ENCODE results near the gene ARHGAP15. TPM values are rescaled to one million over a fixed set of nuclear protein-coding genes. Genes with fewer than 3 reads are reported as not detected.
A peak's percentile ranks its signal among the peaks of the same experiment; 100 is the strongest.

ARHGAP15 gene
- total and polyA plus RNA-seq, 7 experiments from 2014 or later: 164 to 311 (median 201) TPM

- DNase-seq: no peak
- Mint-ChIP-seq H3K27me3 (no peaks in the 10 kb centered on the region), H3K9me3 (no peaks in the 10 kb centered on the region), H3K4me3 (no peak overlapping the region), H3K36me3 (peaks cover 0 to 22% (median 7%) of the 10 kb centered on the region in 5 donors), H3K4me1 (peaks cover 8 to 57% (median 47%) of the 10 kb centered on the region in 7 donors), H3K27ac (peak overlapping the region in 2 of 9 donors; percentile 5 to 57)
- H3K4me1 ChIP-seq (ENCODE audit: control insufficient read depth in 2 of 2, insufficient read depth in 2 of 2, low read length in 2 of 2): no peaks in the 10 kb centered on the region
- no peaks in the 10 kb centered on the region for H3K36me3 ChIP-seq (ENCODE audit: control insufficient read depth in 2 of 3, insufficient read depth in 3 of 3, low read length in 3 of 3)
- intact Hi-C loops (cut with micrococcal nuclease): no loop called here
- no peak overlapping the region for H3K4me3 ChIP-seq (ENCODE audit: low read length)
- H3K27ac ChIP-seq (ENCODE audit: low read depth, low read length): no peak overlapping the region
- no peak for ATAC-seq
- CTCF ChIA-PET: interaction anchor here (0.9 kb wide), 1 partner anchor 29 kb away, joined by 4 read pairs; no protein-coding TSS in a partner anchor
- no peaks in the 10 kb centered on the region for H3K27me3 ChIP-seq (ENCODE audit: control insufficient read depth in 2 of 2, insufficient read depth in 2 of 2, low read length in 2 of 2)
- H3K9me3 ChIP-seq (ENCODE audit: control insufficient read depth in 2 of 3, low read length in 3 of 3): no peaks in the 10 kb centered on the region
- POLR2A ChIA-PET: interaction anchor here (1.1 kb wide), 1 partner anchor 13 kb away, joined by 3 read pairs; no protein-coding TSS in a partner anchor
These were observed 159.8 kb downstream of the ARHGAP15 start for GRCh38 chr2:143289025-143289424.

GRCh38 chr2:143290221-143290620 lies 161.0 kb downstream of the ARHGAP15 start:
- no peaks in the 10 kb centered on the region for H3K36me3 ChIP-seq (ENCODE audit: control insufficient read depth in 2 of 3, insufficient read depth in 3 of 3, low read length in 3 of 3)
- intact Hi-C loops (cut with micrococcal nuclease): no loop called here
- ATAC-seq (no peak), DNase-seq (no peak)
- H3K4me3 ChIP-seq (ENCODE audit: low read length): no peak overlapping the region
- POLR2A ChIA-PET: no interaction called here
- H3K27me3 ChIP-seq (ENCODE audit: control insufficient read depth in 2 of 2, insufficient read depth in 2 of 2, low read length in 2 of 2): no peaks in the 10 kb centered on the region
- H3K9me3 ChIP-seq (ENCODE audit: control insufficient read depth in 2 of 3, low read length in 3 of 3): no peaks in the 10 kb centered on the region
- no peaks in the 10 kb centered on the region for H3K4me1 ChIP-seq (ENCODE audit: control insufficient read depth in 2 of 2, insufficient read depth in 2 of 2, low read length in 2 of 2)
- CTCF ChIA-PET: no interaction called here
- no peak overlapping the region for H3K27ac ChIP-seq (ENCODE audit: low read depth, low read length)
- H3K4me1 Mint-ChIP-seq: peaks cover 9 to 60% (median 50%) of the 10 kb centered on the region in 7 donors
- H3K9me3 Mint-ChIP-seq: no peaks in the 10 kb centered on the region
- peak overlapping the region in 2 of 9 donors; percentile 1 to 5 for H3K27ac Mint-ChIP-seq
- no peaks in the 10 kb centered on the region for H3K27me3 Mint-ChIP-seq
- H3K4me3 Mint-ChIP-seq: no peak overlapping the region
- H3K36me3 Mint-ChIP-seq: peaks cover under 1 to 28% (median 7%) of the 10 kb centered on the region in 5 donors

GRCh38 chr2:143294068-143294467 lies 164.8 kb downstream of the ARHGAP15 start:
- ATAC-seq (no peak), DNase-seq (no peak)
- Mint-ChIP-seq H3K27ac (peak overlapping the region in 2 of 9 donors; percentile 21 to 26), H3K9me3 (no peaks in the 10 kb centered on the region), H3K27me3 (no peaks in the 10 kb centered on the region), H3K36me3 (peaks cover 3 to 40% (median 14%) of the 10 kb centered on the region in 5 donors), H3K4me3 (no peak overlapping the region), H3K4me1 (peaks cover 15 to 59% (median 55%) of the 10 kb centered on the region in 7 donors)
- POLR2A ChIA-PET: no interaction called here
- intact Hi-C loops (cut with micrococcal nuclease): no loop called here
- Histone ChIP-seq H3K36me3 (ENCODE audit: control insufficient read depth in 2 of 3, insufficient read depth in 3 of 3, low read length in 3 of 3) (no peaks in the 10 kb centered on the region), H3K27ac (ENCODE audit: low read depth, low read length) (no peak overlapping the region), H3K9me3 (ENCODE audit: control insufficient read depth in 2 of 3, low read length in 3 of 3) (no peaks in the 10 kb centered on the region), H3K4me1 (ENCODE audit: control insufficient read depth in 2 of 2, insufficient read depth in 2 of 2, low read length in 2 of 2) (no peaks in the 10 kb centered on the region), H3K4me3 (ENCODE audit: low read length) (no peak overlapping the region), H3K27me3 (ENCODE audit: control insufficient read depth in 2 of 2, insufficient read depth in 2 of 2, low read length in 2 of 2) (no peaks in the 10 kb centered on the region)
- CTCF ChIA-PET: interaction anchor here (0.6 kb wide), 1 partner anchor 260 kb away, joined by 3 read pairs; no protein-coding TSS in a partner anchor

- H3K27ac Mint-ChIP-seq: peak overlapping the region in 1 of 9 donors; percentile 67
- no peaks in the 10 kb centered on the region for H3K4me1 ChIP-seq (ENCODE audit: control insufficient read depth in 2 of 2, insufficient read depth in 2 of 2, low read length in 2 of 2)
- CTCF ChIA-PET: interaction anchor here (0.6 to 1.2 kb wide), 2 partner anchors 12 to 31 kb away, joined by 3 read pairs; no protein-coding TSS in a partner anchor
These were observed 166.9 kb downstream of the ARHGAP15 start for GRCh38 chr2:143296089-143296488.

GRCh38 chr2:143297182-143297581 lies 168.0 kb downstream of the ARHGAP15 start:
- CTCF ChIA-PET: interaction anchor here (1.2 kb wide), 1 partner anchor 10 kb away, joined by 3 read pairs; no protein-coding TSS in a partner anchor
- POLR2A ChIA-PET: no interaction called here
- intact Hi-C loops (cut with micrococcal nuclease): loop anchor here in 1 of 2 donors (1.0 to 5.0 kb wide), 2 partner anchors 12 to 35 kb away; no protein-coding TSS in a partner anchor
- DNase-seq (no peak), ATAC-seq (no peak)
- H3K27ac ChIP-seq (ENCODE audit: low read depth, low read length): no peak overlapping the region
- H3K4me1 Mint-ChIP-seq: peaks cover 12 to 49% (median 38%) of the 10 kb centered on the region in 7 donors
- H3K27ac Mint-ChIP-seq: peak overlapping the region in 4 of 9 donors; percentile 0 to 25 (median 2)
- H3K4me1 ChIP-seq (ENCODE audit: control insufficient read depth in 2 of 2, insufficient read depth in 2 of 2, low read length in 2 of 2): no peaks in the 10 kb centered on the region
- peaks cover 0 to 3% (median 0%) of the 10 kb centered on the region in 11 donors for H3K9me3 Mint-ChIP-seq
- H3K27me3 ChIP-seq (ENCODE audit: control insufficient read depth in 2 of 2, insufficient read depth in 2 of 2, low read length in 2 of 2): no peaks in the 10 kb centered on the region
- peaks cover 3 to 49% (median 28%) of the 10 kb centered on the region in 5 donors for H3K36me3 Mint-ChIP-seq
- H3K9me3 ChIP-seq (ENCODE audit: control insufficient read depth in 2 of 3, low read length in 3 of 3): no peaks in the 10 kb centered on the region
- H3K36me3 ChIP-seq (ENCODE audit: control insufficient read depth in 2 of 3, insufficient read depth in 3 of 3, low read length in 3 of 3): no peaks in the 10 kb centered on the region
- peak overlapping the region in 1 of 10 donors; percentile 3 for H3K4me3 Mint-ChIP-seq
- H3K4me3 ChIP-seq (ENCODE audit: low read length): no peak overlapping the region
- no peaks in the 10 kb centered on the region for H3K27me3 Mint-ChIP-seq

More at GRCh38 chr2:143296089-143296488, 166.9 kb downstream of the ARHGAP15 start:
- H3K4me3 Mint-ChIP-seq: no peak overlapping the region
- no peaks in the 10 kb centered on the region for H3K27me3 Mint-ChIP-seq
- Histone ChIP-seq H3K27me3 (ENCODE audit: control insufficient read depth in 2 of 2, insufficient read depth in 2 of 2, low read length in 2 of 2) (no peaks in the 10 kb centered on the region), H3K9me3 (ENCODE audit: control insufficient read depth in 2 of 3, low read length in 3 of 3) (no peaks in the 10 kb centered on the region), H3K27ac (ENCODE audit: low read depth, low read length) (no peak overlapping the region), H3K36me3 (ENCODE audit: control insufficient read depth in 2 of 3, insufficient read depth in 3 of 3, low read length in 3 of 3) (no peaks in the 10 kb centered on the region), H3K4me3 (ENCODE audit: low read length) (no peak overlapping the region)
- DNase-seq: no peak
- ATAC-seq: no peak
- H3K4me1 Mint-ChIP-seq: peaks cover 15 to 54% (median 45%) of the 10 kb centered on the region in 7 donors
- POLR2A ChIA-PET: interaction anchor here (0.7 kb wide), 1 partner anchor 124 kb away, joined by 3 read pairs; no protein-coding TSS in a partner anchor
- intact Hi-C loops (cut with micrococcal nuclease): loop anchor here in 1 of 2 donors (5.0 kb wide), 1 partner anchor 36 kb away; no protein-coding TSS in a partner anchor
- H3K9me3 Mint-ChIP-seq: peaks cover 0 to 2% (median 0%) of the 10 kb centered on the region in 11 donors
- H3K36me3 Mint-ChIP-seq: peaks cover 3 to 46% (median 27%) of the 10 kb centered on the region in 5 donors

- intact Hi-C loops (cut with micrococcal nuclease): no loop called here
- H3K27me3 ChIP-seq (ENCODE audit: control insufficient read depth in 2 of 2, insufficient read depth in 2 of 2, low read length in 2 of 2): no peaks in the 10 kb centered on the region
- Mint-ChIP-seq H3K27ac (peak overlapping the region in 2 of 9 donors; percentile 28 to 65), H3K9me3 (peaks cover 0 to 9% (median 0%) of the 10 kb centered on the region in 11 donors), H3K4me3 (no peak overlapping the region), H3K36me3 (peaks cover 0 to 55% (median 46%) of the 10 kb centered on the region in 5 donors), H3K27me3 (no peaks in the 10 kb centered on the region), H3K4me1 (peaks cover 11 to 40% (median 27%) of the 10 kb centered on the region in 7 donors)
- ChIA-PET POLR2A (no interaction called here), CTCF (no interaction called here)
- no peaks in the 10 kb centered on the region for H3K9me3 ChIP-seq (ENCODE audit: control insufficient read depth in 2 of 3, low read length in 3 of 3)
- no peak for ATAC-seq
- DNase-seq: no peak
- H3K36me3 ChIP-seq (ENCODE audit: control insufficient read depth in 2 of 3, insufficient read depth in 3 of 3, low read length in 3 of 3): no peaks in the 10 kb centered on the region
- no peak overlapping the region for H3K27ac ChIP-seq (ENCODE audit: low read depth, low read length)
- no peaks in the 10 kb centered on the region for H3K4me1 ChIP-seq (ENCODE audit: control insufficient read depth in 2 of 2, insufficient read depth in 2 of 2, low read length in 2 of 2)
- no peak overlapping the region for H3K4me3 ChIP-seq (ENCODE audit: low read length)
These were observed 171.3 kb downstream of the ARHGAP15 start for GRCh38 chr2:143300536-143300935.

Measured in naive thymus-derived CD4-positive, alpha-beta T cell (primary cell).